Esophagus squamous epithelium (tissue), 4 donors: ENCODE data around the gene KIF1A.

Source experiments
- CTCF ChIP-seq, 6 experiments: fragments of 450-650 bp in 4 of 6; fragments of 200-600 bp in 2 of 6; sonication (generic) in 2 of 6; IDR thresholded peaks; one replicate each; pipeline ENCODE4 v1.5.1; 2016 to 2019; ENCODE audit warnings: antibody characterized with exemption in 6 of 6, mild to moderate bottlenecking in 4 of 6, moderate library complexity in 4 of 6
- POLR2A ChIP-seq, 4 donors: fragments of 450-650 bp; IDR thresholded peaks; one replicate each; pipeline ENCODE4 v1.6.1; 2017; ENCODE audit warnings: antibody characterized with exemption in 4 of 4, mild to moderate bottlenecking in 4 of 4, moderate library complexity in 3 of 4

GRCh38 chr2:240833724-240834285 lies 13.8 kb upstream of the KIF1A start:
- TF ChIP-seq CTCF (IDR thresholded peaks at IDR 0.05), result no peak
- TF ChIP-seq POLR2A (IDR thresholded peaks at IDR 0.05), result no peak
